C4-2B (cell line): Measurements from ENCODE around the gene ATXN7L1.

Source experiments
- ZFX ChIP-seq: fragments of 450-650 bp; IDR thresholded peaks from 2 replicates; pipeline ENCODE4 v1.6.1; 2017
- TF ChIP-seq, protein P1 (sequence below): fragments of 450-650 bp; conservative IDR thresholded peaks from 2 replicates; pipeline ENCODE4 v1.5.1; 2017; ENCODE audit warnings: mild to moderate bottlenecking

DNA sequence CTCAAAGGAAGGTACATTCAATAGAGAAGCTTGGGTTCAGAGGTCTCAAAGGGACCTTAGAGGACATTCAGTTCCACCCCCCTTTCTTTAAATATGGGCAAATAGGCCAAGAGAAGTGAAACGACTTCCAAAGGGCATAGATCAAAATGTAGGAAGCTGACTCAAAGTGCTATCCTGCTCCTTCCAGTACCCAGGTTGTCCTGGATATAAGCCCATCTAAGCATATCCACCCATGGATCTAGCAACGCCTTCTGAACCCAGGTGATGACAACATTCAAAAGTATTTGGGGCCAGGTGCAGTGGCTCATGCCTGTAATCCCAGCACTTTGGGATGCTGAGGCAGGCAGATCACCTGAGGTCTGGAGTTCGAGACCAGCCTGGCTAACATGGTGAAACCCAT, 5.3 kb downstream of the ATXN7L1 start:
- TF ChIP-seq, protein P1, sequence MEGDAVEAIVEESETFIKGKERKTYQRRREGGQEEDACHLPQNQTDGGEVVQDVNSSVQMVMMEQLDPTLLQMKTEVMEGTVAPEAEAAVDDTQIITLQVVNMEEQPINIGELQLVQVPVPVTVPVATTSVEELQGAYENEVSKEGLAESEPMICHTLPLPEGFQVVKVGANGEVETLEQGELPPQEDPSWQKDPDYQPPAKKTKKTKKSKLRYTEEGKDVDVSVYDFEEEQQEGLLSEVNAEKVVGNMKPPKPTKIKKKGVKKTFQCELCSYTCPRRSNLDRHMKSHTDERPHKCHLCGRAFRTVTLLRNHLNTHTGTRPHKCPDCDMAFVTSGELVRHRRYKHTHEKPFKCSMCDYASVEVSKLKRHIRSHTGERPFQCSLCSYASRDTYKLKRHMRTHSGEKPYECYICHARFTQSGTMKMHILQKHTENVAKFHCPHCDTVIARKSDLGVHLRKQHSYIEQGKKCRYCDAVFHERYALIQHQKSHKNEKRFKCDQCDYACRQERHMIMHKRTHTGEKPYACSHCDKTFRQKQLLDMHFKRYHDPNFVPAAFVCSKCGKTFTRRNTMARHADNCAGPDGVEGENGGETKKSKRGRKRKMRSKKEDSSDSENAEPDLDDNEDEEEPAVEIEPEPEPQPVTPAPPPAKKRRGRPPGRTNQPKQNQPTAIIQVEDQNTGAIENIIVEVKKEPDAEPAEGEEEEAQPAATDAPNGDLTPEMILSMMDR = no peak
- TF ChIP-seq ZFX = no peak
